HepG2 (cell line): ENCODE data around the gene XPR1. TPM values are rescaled to one million over a fixed set of nuclear protein-coding genes. Genes with fewer than 3 reads are reported as not detected.
A peak's percentile ranks its signal among the peaks of the same experiment; 100 is the strongest.

ENCODE experiments used
- CENPT ChIP-seq: sonication (generic); formaldehyde crosslinking; IDR thresholded peaks from 2 replicates; pipeline ENCODE4 v1.8.0; 2022; ENCODE audit warnings: low read depth, mild to moderate bottlenecking, moderate library complexity, missing genetic modification reagents
- DPF2 ChIP-seq: sonication (generic); formaldehyde crosslinking; IDR thresholded peaks from 2 replicates; pipeline ENCODE4 v1.4.0; 2020; ENCODE audit warnings: mild to moderate bottlenecking, low read depth, missing genetic modification reagents, borderline replicate concordance
- GTF2F1 ChIP-seq: fragments of 150-350 bp; IDR thresholded peaks from 2 replicates; pipeline ENCODE4 v1.6.1; 2014; ENCODE audit warnings: low read length
- HNF4G ChIP-seq, 2 experiments: sonication (generic) in 1 of 2; formaldehyde crosslinking in 1 of 2; IDR thresholded peaks; 2 replicates each; pipeline versions ENCODE4 v1.4.0 to v1.6.1; 2011 to 2020; ENCODE audit warnings: borderline replicate concordance in 2 of 2, low read depth in 2 of 2, mild to moderate bottlenecking in 2 of 2, low read length in 1 of 2, missing genetic modification reagents in 1 of 2, moderate library complexity in 1 of 2
- IKZF1 ChIP-seq: fragments of 450-650 bp; IDR thresholded peaks from 2 replicates; pipeline ENCODE4 v1.7.1; 2016
- KMT2B ChIP-seq: IDR thresholded peaks from 2 replicates; pipeline ENCODE4 v1.6.1; 2016; ENCODE audit warnings: missing genetic modification reagents, missing compliant biosample characterization
- MAFK ChIP-seq, 2 experiments: IDR thresholded peaks in 1 of 2; conservative IDR thresholded peaks in 1 of 2; 2 replicates each; pipeline ENCODE4 v1.6.1; 2011; ENCODE audit warnings: improper control_type of control experiment in 2 of 2, low read length in 2 of 2
- NR2F6 ChIP-seq, 2 experiments: IDR thresholded peaks; 2 replicates each; pipeline ENCODE4 v1.6.1; 2016; ENCODE audit warnings: antibody characterized with exemption in 1 of 2, mild to moderate bottlenecking in 1 of 2
- SKI ChIP-seq: fragments of 450-650 bp; IDR thresholded peaks from one replicate; pipeline ENCODE4 v1.6.1; 2018; ENCODE audit warnings: mild to moderate bottlenecking; ENCODE audit not compliant: partially characterized antibody
- THAP11 ChIP-seq: IDR thresholded peaks from 2 replicates; pipeline ENCODE4 v1.6.1; 2016; ENCODE audit warnings: missing biosample characterization, missing genetic modification reagents
- THAP8 ChIP-seq: sonication (generic); formaldehyde crosslinking; IDR thresholded peaks from 2 replicates; pipeline ENCODE4 v1.5.1; 2020; ENCODE audit warnings: missing genetic modification reagents, mild to moderate bottlenecking, borderline replicate concordance
- ZBTB38 ChIP-seq: sonication (generic); formaldehyde crosslinking; IDR thresholded peaks from 2 replicates; pipeline ENCODE4 v1.5.1; 2020; ENCODE audit warnings: mild to moderate bottlenecking, missing genetic modification reagents
- ZFY ChIP-seq: sonication (generic); formaldehyde crosslinking; IDR thresholded peaks from 2 replicates; pipeline ENCODE4 v1.4.0; 2020; ENCODE audit warnings: missing genetic modification reagents
- ZNF3 ChIP-seq: IDR thresholded peaks from 2 replicates; pipeline ENCODE4 v1.7.0; 2017; ENCODE audit warnings: inconsistent platforms
- ZNF563 ChIP-seq: sonication (generic); formaldehyde crosslinking; IDR thresholded peaks from 2 replicates; pipeline ENCODE4 v1.8.0; 2022; ENCODE audit warnings: mild to moderate bottlenecking, moderate library complexity, missing genetic modification reagents
- polyA plus RNA-seq, 8 experiments: library from polyadenylated mRNA; depleted of rRNA in 3 of 8; stranded (reverse) in 7 of 8; unstranded in 1 of 8; fragments of >200 nt; fragmentation: Illumina TruSeq in 4 of 8; extraction: Trizol in 4 of 8; gene quantifications; 2 replicates each; pipeline versions ENCODE4 v1.2.1 to v1.2.3, GENCODE V29; 2011 to 2016; ENCODE audit warnings: low read depth in 4 of 8, missing spikeins in 1 of 8, mixed read lengths in 1 of 8; ENCODE audit not compliant: insufficient read depth in 1 of 8
- total RNA-seq, 5 experiments: library from RNA; depleted of rRNA; stranded (reverse); fragments of >200 nt; fragmentation: Illumina TruSeq; extraction: Trizol; gene quantifications; 2 replicates each; pipeline ENCODE4 v1.2.3, GENCODE V29; 2016; ENCODE audit warnings: low read depth in 1 of 5
- TF ChIP-seq, protein P1 (sequence below): sonication (generic); formaldehyde crosslinking; conservative IDR thresholded peaks from 2 replicates; pipeline ENCODE4 v1.4.0; 2020; ENCODE audit warnings: mild to moderate bottlenecking, missing genetic modification reagents, moderate library complexity
- TF ChIP-seq, protein P2 (sequence below): sonication (generic); formaldehyde crosslinking; IDR thresholded peaks from 2 replicates; pipeline ENCODE4 v1.4.0; 2020; ENCODE audit warnings: missing genetic modification reagents
- TF ChIP-seq, protein P3 (sequence below): sonication (generic); formaldehyde crosslinking; IDR thresholded peaks from 2 replicates; pipeline ENCODE4 v1.4.0; 2020; ENCODE audit warnings: missing genetic modification reagents

The XPR1 gene
- total and polyA plus RNA-seq, 2 of the 13 experiments (the other 11 are each of a cell fraction or from before 2014, with no cell fraction given): 22.3 to 23.6 TPM

DNA sequence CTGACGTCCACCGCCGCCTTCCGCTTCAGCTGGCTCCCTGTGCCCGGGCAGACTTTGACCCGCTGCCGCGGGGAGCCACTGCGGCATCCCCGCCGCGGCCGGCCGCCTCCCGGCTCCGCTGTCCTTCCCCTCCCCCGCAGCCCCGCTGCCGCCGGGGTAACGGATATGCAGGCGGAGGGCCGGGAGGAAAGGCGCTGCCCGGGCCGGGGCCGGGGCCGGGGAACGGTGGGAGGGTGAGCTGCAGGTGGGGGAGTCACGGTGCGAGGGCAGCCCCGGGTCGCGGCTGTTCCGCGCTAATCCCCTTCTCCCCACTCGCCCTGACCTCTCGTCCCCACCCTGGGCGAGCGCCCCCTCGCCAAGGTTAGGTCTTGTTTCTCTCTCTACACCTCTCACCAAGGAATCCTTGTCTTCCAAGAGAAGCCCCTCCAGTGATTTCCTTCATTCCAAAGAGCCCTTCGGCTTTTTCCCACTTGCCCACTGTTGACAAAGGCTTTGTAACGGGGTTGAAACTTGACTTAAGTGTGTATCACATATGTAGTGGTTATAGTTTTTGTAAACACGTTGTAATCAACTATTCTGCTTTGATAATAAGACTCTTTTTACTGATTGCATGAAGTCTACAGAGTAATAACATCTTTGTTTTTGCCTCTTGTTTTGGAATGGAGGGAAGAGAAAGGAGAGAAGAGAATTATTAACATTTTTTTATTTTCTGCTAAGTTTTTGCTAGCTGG is 669 bp downstream of the XPR1 start (continued):
- TF ChIP-seq, protein P1, sequence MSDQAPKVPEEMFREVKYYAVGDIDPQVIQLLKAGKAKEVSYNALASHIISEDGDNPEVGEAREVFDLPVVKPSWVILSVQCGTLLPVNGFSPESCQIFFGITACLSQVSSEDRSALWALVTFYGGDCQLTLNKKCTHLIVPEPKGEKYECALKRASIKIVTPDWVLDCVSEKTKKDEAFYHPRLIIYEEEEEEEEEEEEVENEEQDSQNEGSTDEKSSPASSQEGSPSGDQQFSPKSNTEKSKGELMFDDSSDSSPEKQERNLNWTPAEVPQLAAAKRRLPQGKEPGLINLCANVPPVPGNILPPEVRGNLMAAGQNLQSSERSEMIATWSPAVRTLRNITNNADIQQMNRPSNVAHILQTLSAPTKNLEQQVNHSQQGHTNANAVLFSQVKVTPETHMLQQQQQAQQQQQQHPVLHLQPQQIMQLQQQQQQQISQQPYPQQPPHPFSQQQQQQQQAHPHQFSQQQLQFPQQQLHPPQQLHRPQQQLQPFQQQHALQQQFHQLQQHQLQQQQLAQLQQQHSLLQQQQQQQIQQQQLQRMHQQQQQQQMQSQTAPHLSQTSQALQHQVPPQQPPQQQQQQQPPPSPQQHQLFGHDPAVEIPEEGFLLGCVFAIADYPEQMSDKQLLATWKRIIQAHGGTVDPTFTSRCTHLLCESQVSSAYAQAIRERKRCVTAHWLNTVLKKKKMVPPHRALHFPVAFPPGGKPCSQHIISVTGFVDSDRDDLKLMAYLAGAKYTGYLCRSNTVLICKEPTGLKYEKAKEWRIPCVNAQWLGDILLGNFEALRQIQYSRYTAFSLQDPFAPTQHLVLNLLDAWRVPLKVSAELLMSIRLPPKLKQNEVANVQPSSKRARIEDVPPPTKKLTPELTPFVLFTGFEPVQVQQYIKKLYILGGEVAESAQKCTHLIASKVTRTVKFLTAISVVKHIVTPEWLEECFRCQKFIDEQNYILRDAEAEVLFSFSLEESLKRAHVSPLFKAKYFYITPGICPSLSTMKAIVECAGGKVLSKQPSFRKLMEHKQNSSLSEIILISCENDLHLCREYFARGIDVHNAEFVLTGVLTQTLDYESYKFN (CRISPR knock-in tag): 0 out of 2 replicates have a peak, but pooled peaks have one; percentile 19
- TF ChIP-seq ZNF563 (CRISPR knock-in tag): peak; percentile 78
- TF ChIP-seq NR2F6 (IDR thresholded peaks at IDR 0.05): no peak
- TF ChIP-seq NR2F6 (CRISPR knock-in tag; IDR thresholded peaks at IDR 0.05): peak; percentile 50; the same call in 1 of the 2 replicates
- TF ChIP-seq ZBTB38 (CRISPR knock-in tag): peak; percentile 10; the same call in 1 of the 2 replicates
- TF ChIP-seq GTF2F1: no peak
- TF ChIP-seq THAP11: no peak
- peak; percentile 6 for TF ChIP-seq SKI
- TF ChIP-seq, protein P2, sequence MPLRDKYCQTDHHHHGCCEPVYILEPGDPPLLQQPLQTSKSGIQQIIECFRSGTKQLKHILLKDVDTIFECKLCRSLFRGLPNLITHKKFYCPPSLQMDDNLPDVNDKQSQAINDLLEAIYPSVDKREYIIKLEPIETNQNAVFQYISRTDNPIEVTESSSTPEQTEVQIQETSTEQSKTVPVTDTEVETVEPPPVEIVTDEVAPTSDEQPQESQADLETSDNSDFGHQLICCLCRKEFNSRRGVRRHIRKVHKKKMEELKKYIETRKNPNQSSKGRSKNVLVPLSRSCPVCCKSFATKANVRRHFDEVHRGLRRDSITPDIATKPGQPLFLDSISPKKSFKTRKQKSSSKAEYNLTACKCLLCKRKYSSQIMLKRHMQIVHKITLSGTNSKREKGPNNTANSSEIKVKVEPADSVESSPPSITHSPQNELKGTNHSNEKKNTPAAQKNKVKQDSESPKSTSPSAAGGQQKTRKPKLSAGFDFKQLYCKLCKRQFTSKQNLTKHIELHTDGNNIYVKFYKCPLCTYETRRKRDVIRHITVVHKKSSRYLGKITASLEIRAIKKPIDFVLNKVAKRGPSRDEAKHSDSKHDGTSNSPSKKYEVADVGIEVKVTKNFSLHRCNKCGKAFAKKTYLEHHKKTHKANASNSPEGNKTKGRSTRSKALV: 0 out of 2 replicates have a peak, but pooled peaks have one; percentile 34
- no peak for TF ChIP-seq DPF2 (CRISPR knock-in tag)
- no peak; the same call in 1 of the 2 replicates for TF ChIP-seq ZFY (CRISPR knock-in tag)
- TF ChIP-seq CENPT (CRISPR knock-in tag): no peak
- TF ChIP-seq HNF4G (IDR thresholded peaks at IDR 0.05; ENCODE audit: borderline replicate concordance, low read depth, low read length): 0 out of 2 replicates have a peak, but pooled peaks have one; percentile 37
- no peak for TF ChIP-seq HNF4G (CRISPR knock-in tag; IDR thresholded peaks at IDR 0.05; ENCODE audit: borderline replicate concordance, low read depth)
- TF ChIP-seq THAP8: no peak
- 0 out of 2 replicates have a peak, but pooled peaks have one; percentile 55 for TF ChIP-seq KMT2B (CRISPR knock-in tag)
- no peak for TF ChIP-seq MAFK (conservative IDR thresholded peaks at IDR 0.05 in 1 of 2, IDR thresholded peaks at IDR 0.05 in 1 of 2; ENCODE audit: low read length in 2 of 2)
- no peak for TF ChIP-seq ZNF3 (CRISPR knock-in tag)
- no peak for TF ChIP-seq IKZF1
- TF ChIP-seq, protein P3, sequence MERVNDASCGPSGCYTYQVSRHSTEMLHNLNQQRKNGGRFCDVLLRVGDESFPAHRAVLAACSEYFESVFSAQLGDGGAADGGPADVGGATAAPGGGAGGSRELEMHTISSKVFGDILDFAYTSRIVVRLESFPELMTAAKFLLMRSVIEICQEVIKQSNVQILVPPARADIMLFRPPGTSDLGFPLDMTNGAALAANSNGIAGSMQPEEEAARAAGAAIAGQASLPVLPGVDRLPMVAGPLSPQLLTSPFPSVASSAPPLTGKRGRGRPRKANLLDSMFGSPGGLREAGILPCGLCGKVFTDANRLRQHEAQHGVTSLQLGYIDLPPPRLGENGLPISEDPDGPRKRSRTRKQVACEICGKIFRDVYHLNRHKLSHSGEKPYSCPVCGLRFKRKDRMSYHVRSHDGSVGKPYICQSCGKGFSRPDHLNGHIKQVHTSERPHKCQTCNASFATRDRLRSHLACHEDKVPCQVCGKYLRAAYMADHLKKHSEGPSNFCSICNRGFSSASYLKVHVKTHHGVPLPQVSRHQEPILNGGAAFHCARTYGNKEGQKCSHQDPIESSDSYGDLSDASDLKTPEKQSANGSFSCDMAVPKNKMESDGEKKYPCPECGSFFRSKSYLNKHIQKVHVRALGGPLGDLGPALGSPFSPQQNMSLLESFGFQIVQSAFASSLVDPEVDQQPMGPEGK (CRISPR knock-in tag): peak; percentile 58
